MM.1S (cell line): ENCODE measurements around the gene CRKL.

Source experiments
- EZH2 ChIP-seq: fragments of 300-600 bp; sonication (generic); optimal IDR thresholded peaks from 2 replicates; pipeline ENCODE3; 2017; ENCODE audit warnings: low read depth, mild to moderate bottlenecking, antibody characterized with exemption, low read length, mixed read lengths
- TF ChIP-seq, protein P1 (sequence below): fragments of 300-600 bp; sonication (generic); IDR thresholded peaks from 2 replicates; pipeline ENCODE4 v1.5.1; 2016; ENCODE audit warnings: antibody characterized with exemption, low read length, mixed read lengths

DNA sequence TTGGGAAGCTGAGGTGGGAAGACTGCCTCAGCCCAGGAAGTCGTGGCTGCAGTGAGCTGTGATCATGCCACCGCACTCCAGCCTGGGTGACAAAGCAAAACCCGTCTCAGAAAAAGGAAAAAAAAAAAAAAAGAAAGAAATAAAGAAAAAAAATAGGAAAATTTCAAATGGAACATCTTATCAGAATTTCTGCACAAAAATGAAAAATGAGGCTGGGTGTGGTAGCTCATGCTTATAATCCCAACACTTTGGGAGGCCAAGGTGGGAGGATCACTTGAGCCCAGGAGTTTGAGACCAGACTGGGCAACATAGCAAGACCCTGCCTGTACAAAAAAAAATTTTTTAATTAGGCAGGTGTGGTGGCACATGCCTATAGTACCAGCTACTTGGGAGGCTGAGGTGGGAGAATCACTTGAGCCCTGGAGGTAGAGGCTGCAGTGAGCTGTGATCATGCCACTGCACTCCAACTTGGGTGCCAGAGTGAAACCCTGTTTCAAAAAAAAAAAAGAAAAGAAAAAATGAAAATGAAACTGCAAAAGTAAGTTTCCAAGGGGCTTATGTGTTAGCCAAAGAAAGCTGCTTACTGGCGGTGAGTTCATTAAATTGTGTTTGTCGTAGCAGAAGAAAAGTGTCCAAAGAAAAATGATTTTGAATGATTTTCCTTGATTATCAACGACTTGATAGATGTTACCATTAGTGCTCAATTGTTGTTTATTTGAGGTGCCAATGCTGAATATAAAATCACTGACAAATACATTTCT is 7.5 kb upstream of the CRKL start:
- TF ChIP-seq, protein P1, sequence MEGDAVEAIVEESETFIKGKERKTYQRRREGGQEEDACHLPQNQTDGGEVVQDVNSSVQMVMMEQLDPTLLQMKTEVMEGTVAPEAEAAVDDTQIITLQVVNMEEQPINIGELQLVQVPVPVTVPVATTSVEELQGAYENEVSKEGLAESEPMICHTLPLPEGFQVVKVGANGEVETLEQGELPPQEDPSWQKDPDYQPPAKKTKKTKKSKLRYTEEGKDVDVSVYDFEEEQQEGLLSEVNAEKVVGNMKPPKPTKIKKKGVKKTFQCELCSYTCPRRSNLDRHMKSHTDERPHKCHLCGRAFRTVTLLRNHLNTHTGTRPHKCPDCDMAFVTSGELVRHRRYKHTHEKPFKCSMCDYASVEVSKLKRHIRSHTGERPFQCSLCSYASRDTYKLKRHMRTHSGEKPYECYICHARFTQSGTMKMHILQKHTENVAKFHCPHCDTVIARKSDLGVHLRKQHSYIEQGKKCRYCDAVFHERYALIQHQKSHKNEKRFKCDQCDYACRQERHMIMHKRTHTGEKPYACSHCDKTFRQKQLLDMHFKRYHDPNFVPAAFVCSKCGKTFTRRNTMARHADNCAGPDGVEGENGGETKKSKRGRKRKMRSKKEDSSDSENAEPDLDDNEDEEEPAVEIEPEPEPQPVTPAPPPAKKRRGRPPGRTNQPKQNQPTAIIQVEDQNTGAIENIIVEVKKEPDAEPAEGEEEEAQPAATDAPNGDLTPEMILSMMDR, result no peak
- TF ChIP-seq EZH2, result no peak
